GM18873 (cell line): ENCODE measurements around the gene RPL31.
A peak's percentile ranks its signal among the peaks of the same experiment; 100 is the strongest.

Source experiments
- ATAC-seq: cut with Tn5 transposase; IDR thresholded peaks from one replicate; pipeline ENCODE4 v1.9.1; 2021; ENCODE audit warnings: mild to moderate bottlenecking, moderate library complexity, moderate number of reproducible peaks; ENCODE audit not compliant: unreplicated experiment, low FRiP score

Gene RPL31

GRCh38 chr2:100974712-100975520 is 27.2 kb upstream of the RPL31 start:
- no peak for ATAC-seq

GRCh38 chr2:100975521-100975785 is 26.6 kb upstream of the RPL31 start:
- ATAC-seq: no peak

GRCh38 chr2:100976061-100976460 is 26.0 kb upstream of the RPL31 start:
- ATAC-seq: no peak

GRCh38 chr2:100976645-100977391 is 25.3 kb upstream of the RPL31 start:
- ATAC-seq: peak; percentile 53

GRCh38 chr2:100977511-100977910 is 24.6 kb upstream of the RPL31 start:
- ATAC-seq: no peak

GRCh38 chr2:100978582-100979191 is 23.4 kb upstream of the RPL31 start:
- ATAC-seq: no peak

GRCh38 chr2:100980046-100980445 is 22.0 kb upstream of the RPL31 start:
- no peak for ATAC-seq

- ATAC-seq: no peak
These were observed 21.1 kb upstream of the RPL31 start for GRCh38 chr2:100981011-100981410.

- ATAC-seq: no peak
These were observed 19.6 kb upstream of the RPL31 start for GRCh38 chr2:100982431-100982861.

GRCh38 chr2:100983201-100983600 is 18.9 kb upstream of the RPL31 start:
- ATAC-seq: no peak

- no peak for ATAC-seq
These were observed 18.3 kb upstream of the RPL31 start for GRCh38 chr2:100983684-100984310.

- peak; percentile 56 for ATAC-seq
These were observed 17.2 kb upstream of the RPL31 start for GRCh38 chr2:100984892-100985307.

GRCh38 chr2:100986157-100986556 is 15.9 kb upstream of the RPL31 start:
- ATAC-seq: no peak

- no peak for ATAC-seq
These were observed 14.6 kb upstream of the RPL31 start for GRCh38 chr2:100987536-100987935.

- no peak for ATAC-seq
These were observed 14.1 kb upstream of the RPL31 start for GRCh38 chr2:100987974-100988373.

- no peak for ATAC-seq
These were observed 13.3 kb upstream of the RPL31 start for GRCh38 chr2:100988630-100989417.

- ATAC-seq: no peak
These were observed 12.4 kb upstream of the RPL31 start for GRCh38 chr2:100989666-100990065.

- ATAC-seq: no peak
These were observed 11.9 kb upstream of the RPL31 start for GRCh38 chr2:100990166-100990565.

- ATAC-seq: no peak
These were observed 11.3 kb upstream of the RPL31 start for GRCh38 chr2:100990650-100991403.

- ATAC-seq: no peak
These were observed 10.7 kb upstream of the RPL31 start for GRCh38 chr2:100991404-100991773.
